Loucy (cell line): ENCODE measurements around the gene KCTD19.
"Not testable (repeated sequence)": the region's sequence is repeated elsewhere in the genome, so short reads cannot be mapped to it uniquely, and the experiment has no call there.

ENCODE experiments used
- H2AFZ ChIP-seq: fragments of 200-600 bp; sonication (generic); 2 replicates; pipeline ENCODE4 v1.6.0; 2016; ENCODE audit warnings: antibody characterized with exemption, mild to moderate bottlenecking, low read length, moderate library complexity
- H3F3A ChIP-seq: fragments of 200-600 bp; 2 replicates; pipeline ENCODE4 v1.6.0; 2016; ENCODE audit warnings: antibody characterized with exemption, low read depth, mild to moderate bottlenecking
- H3K27me3 ChIP-seq: fragments of 200-600 bp; sonication (generic); 2 replicates; pipeline ENCODE4 v1.6.1; 2014; ENCODE audit warnings: low read length, mild to moderate bottlenecking; ENCODE audit not compliant: insufficient read depth, poor library complexity, severe bottlenecking
- H3K36me3 ChIP-seq: fragments of 200-600 bp; sonication (generic); 2 replicates; pipeline ENCODE4 v1.6.1; 2016; ENCODE audit warnings: low read length; ENCODE audit not compliant: insufficient read depth
- H3K4me1 ChIP-seq: fragments of 200-600 bp; sonication (generic); 2 replicates; pipeline ENCODE4 v1.5.1; 2014; ENCODE audit warnings: low read length, mild to moderate bottlenecking; ENCODE audit not compliant: insufficient read depth, poor library complexity, severe bottlenecking
- H3K4me2 ChIP-seq: fragments of 200-600 bp; sonication (generic); 2 replicates; pipeline ENCODE4 v1.6.0; 2014; ENCODE audit warnings: antibody characterized with exemption, low read length, low read depth, mild to moderate bottlenecking; ENCODE audit not compliant: poor library complexity, severe bottlenecking
- H3K4me3 ChIP-seq: fragments of 200-600 bp; sonication (generic); 2 replicates; pipeline ENCODE4 v1.5.1; 2014; ENCODE audit warnings: low read length, mild to moderate bottlenecking, mixed read lengths; ENCODE audit not compliant: poor library complexity, severe bottlenecking
- H3K79me2 ChIP-seq: fragments of 200-600 bp; sonication (generic); 2 replicates; pipeline ENCODE4 v1.6.1; 2014; ENCODE audit warnings: low read length; ENCODE audit not compliant: insufficient read depth
- H3K9ac ChIP-seq: fragments of 200-600 bp; sonication (generic); 2 replicates; pipeline ENCODE4 v1.6.0; 2014; ENCODE audit warnings: mild to moderate bottlenecking, low read depth, low read length, moderate library complexity; ENCODE audit not compliant: poor library complexity, severe bottlenecking
- H3K9me2 ChIP-seq: fragments of 200-600 bp; sonication (generic); replicated peaks from 2 replicates; pipeline ENCODE4 v1.6.1; 2016; ENCODE audit warnings: low read depth, low read length, mixed read lengths
- H3K9me3 ChIP-seq: fragments of 200-600 bp; sonication (generic); 2 replicates; pipeline ENCODE4 v1.6.1; 2014; ENCODE audit warnings: mild to moderate bottlenecking, antibody characterized with exemption, low read length, low read depth; ENCODE audit not compliant: insufficient read depth
- H4K20me1 ChIP-seq: fragments of 200-600 bp; sonication (generic); 2 replicates; pipeline ENCODE4 v1.6.0; 2014; ENCODE audit warnings: antibody characterized with exemption, low read length, mild to moderate bottlenecking; ENCODE audit not compliant: insufficient read depth, poor library complexity, severe bottlenecking
- CTCF ChIP-seq: fragments of 200-600 bp; sonication (generic); conservative IDR thresholded peaks from 2 replicates; pipeline ENCODE4 v1.5.1; 2014; ENCODE audit warnings: mild to moderate bottlenecking, antibody characterized with exemption, low read length
- EZH2phosphoT487 ChIP-seq: fragments of 200-600 bp; IDR thresholded peaks from 2 replicates; pipeline ENCODE4 v1.6.1; 2018; ENCODE audit warnings: antibody characterized with exemption, mild to moderate bottlenecking, moderate library complexity, borderline replicate concordance

Gene KCTD19

GRCh38 chr16:67357561-67357960 is 31.0 kb upstream of the KCTD19 start:
- no peak overlapping the region for H2AFZ ChIP-seq
- no peaks in the 10 kb centered on the region for H3K27me3 ChIP-seq
- H3K9ac ChIP-seq: no peak overlapping the region
- no peaks in the 10 kb centered on the region for H4K20me1 ChIP-seq
- TF ChIP-seq EZH2phosphoT487 (no peak), CTCF (no peak)
- no peaks in the 10 kb centered on the region for H3K79me2 ChIP-seq
- H3F3A ChIP-seq: no peaks in the 10 kb centered on the region
- no peaks in the 10 kb centered on the region for H3K9me2 ChIP-seq
- peaks cover 16% of the 10 kb centered on the region for H3K4me1 ChIP-seq
- H3K4me3 ChIP-seq: no peak overlapping the region
- H3K9me3 ChIP-seq: no peaks in the 10 kb centered on the region
- H3K36me3 ChIP-seq: no peaks in the 10 kb centered on the region
- H3K4me2 ChIP-seq: no peak overlapping the region

- H3K4me2 ChIP-seq: no peak overlapping the region
- no peaks in the 10 kb centered on the region for H3K36me3 ChIP-seq
- no peaks in the 10 kb centered on the region for H3K79me2 ChIP-seq
- no peak overlapping the region for H3K9ac ChIP-seq
- H3K4me1 ChIP-seq: peaks cover 16% of the 10 kb centered on the region
- H3K27me3 ChIP-seq: no peaks in the 10 kb centered on the region
- no peaks in the 10 kb centered on the region for H4K20me1 ChIP-seq
- no peak overlapping the region for H2AFZ ChIP-seq
- no peaks in the 10 kb centered on the region for H3F3A ChIP-seq
- TF ChIP-seq CTCF: no peak
- TF ChIP-seq EZH2phosphoT487: no peak
- H3K9me3 ChIP-seq: no peaks in the 10 kb centered on the region
- no peak overlapping the region for H3K4me3 ChIP-seq
- no peaks in the 10 kb centered on the region for H3K9me2 ChIP-seq
Measured at GRCh38 chr16:67356396-67356795, 29.9 kb upstream of the KCTD19 start.

GRCh38 chr16:67352463-67352862 is 25.9 kb upstream of the KCTD19 start:
- not testable (repeated sequence) for H3K9ac ChIP-seq, H3K27me3 ChIP-seq, H3K4me3 ChIP-seq, H4K20me1 ChIP-seq, H3K9me2 ChIP-seq, H3F3A ChIP-seq, H3K4me2 ChIP-seq, H3K36me3 ChIP-seq, H3K9me3 ChIP-seq, H3K79me2 ChIP-seq, H2AFZ ChIP-seq
- peaks cover 14% of the 10 kb centered on the region for H3K4me1 ChIP-seq

- Histone ChIP-seq H3K4me3 (no peak overlapping the region), H3K9me2 (no peaks in the 10 kb centered on the region), H3K36me3 (no peaks in the 10 kb centered on the region), H3K4me2 (no peak overlapping the region), H3K79me2 (no peaks in the 10 kb centered on the region), H3K9ac (no peak overlapping the region), H3K27me3 (no peaks in the 10 kb centered on the region), H3K4me1 (no peaks in the 10 kb centered on the region), H4K20me1 (no peaks in the 10 kb centered on the region), H3F3A (no peaks in the 10 kb centered on the region), H2AFZ (no peak overlapping the region), H3K9me3 (no peaks in the 10 kb centered on the region)
- TF ChIP-seq EZH2phosphoT487 (no peak), CTCF (no peak)
Measured at GRCh38 chr16:67350324-67350723, 23.8 kb upstream of the KCTD19 start.
